Measurements from ENCODE around the gene CIAPIN1. TPM values are rescaled to one million over a fixed set of nuclear protein-coding genes. Genes with fewer than 3 reads are reported as not detected.
"Not testable (repeated sequence)": the region's sequence is repeated elsewhere in the genome, so short reads cannot be mapped to it uniquely, and the experiment has no call there.

CIAPIN1 gene
- total RNA-seq, 1 experiment from 2014 or later, result 68.5 TPM

DNA sequence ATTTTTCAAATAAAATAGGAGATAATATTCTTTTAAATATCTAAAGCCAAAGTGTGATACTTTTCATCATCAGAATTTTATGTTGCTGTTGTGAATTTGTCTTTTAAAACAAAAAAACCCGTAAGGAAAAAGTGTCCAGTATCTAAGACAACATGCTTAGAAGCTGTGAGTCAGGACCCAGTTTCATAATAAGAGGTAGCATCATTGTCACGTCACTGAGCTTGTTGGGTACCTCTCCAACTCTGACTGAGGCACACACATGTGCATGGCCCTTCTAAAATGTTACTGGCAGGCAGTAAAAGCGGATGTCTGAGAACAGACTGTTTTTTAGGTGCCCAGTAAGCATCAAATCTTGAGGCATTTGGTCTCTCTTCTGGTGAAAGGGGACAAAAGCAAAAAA lies 2.5 kb downstream of the CIAPIN1 start:
- RAD21 ChIA-PET (ENCODE audit: low non-redundant PET in 1 of 2, low total read pairs in 2 of 2, uncharacterized antibody in 2 of 2, unreplicated experiment in 2 of 2), result no interaction called here
- H4K20me1 ChIP-seq (ENCODE audit: insufficient read depth), result no peaks in the 10 kb centered on the region
- no TSS peak for BruUV-seq (replicated peaks)
- no peak overlapping the region for H3K4me3 ChIP-seq (replicated peaks in 1 of 2; ENCODE audit: low read depth in 1 of 2, low read length in 2 of 2)
- peaks cover 85% of the 10 kb centered on the region for H3K79me2 ChIP-seq (ENCODE audit: insufficient read depth, low read length)
- H3K9me2 ChIP-seq (ENCODE audit: insufficient read depth), result no peaks in the 10 kb centered on the region
- peaks cover 0 to 21% of the 10 kb centered on the region in 2 experiments for H3K36me3 ChIP-seq (ENCODE audit: control insufficient read depth in 1 of 2, insufficient read depth in 2 of 2, low read length in 2 of 2)
- H2AFZ ChIP-seq (ENCODE audit: low read depth, low read length, poor library complexity, severe bottlenecking), result no peak overlapping the region
- no peaks in the 10 kb centered on the region for H3K9me3 ChIP-seq (ENCODE audit: control insufficient read depth in 1 of 2, insufficient read depth in 1 of 2, low read depth in 1 of 2, low read length in 2 of 2)
- H3K27me3 ChIP-seq (ENCODE audit: insufficient read depth, low read length), result no peaks in the 10 kb centered on the region
- ATAC-seq, result no peak
- CTCF ChIA-PET, result no interaction called here
- POLR2A ChIA-PET, result interaction anchor here (1.0 kb wide), 1 partner anchor 27 kb away, joined by 3 read pairs; no protein-coding TSS in a partner anchor
- H3K27ac ChIP-seq (ENCODE audit: low read depth, low read length), result no peak overlapping the region
- TF ChIP-seq CEBPB (IDR thresholded peaks at IDR 0.05; ENCODE audit: low read depth) (no peak), EGR1 (IDR thresholded peaks at IDR 0.05; ENCODE audit: low read depth) (no peak), CBX3 (IDR thresholded peaks at IDR 0.05; ENCODE audit: low read depth) (no peak), JUND (IDR thresholded peaks at IDR 0.05) (no peak), ZFX (IDR thresholded peaks at IDR 0.05) (no peak), SP1 (IDR thresholded peaks at IDR 0.05; ENCODE audit: low read depth) (no peak), SRF (IDR thresholded peaks at IDR 0.05; ENCODE audit: low read depth) (no peak), ZNF274 (IDR thresholded peaks at IDR 0.05; ENCODE audit: low read depth, low read length) (no peak), YY1 (IDR thresholded peaks at IDR 0.05; ENCODE audit: extremely low read depth, insufficient replicate concordance, low read depth, low read length) (no peak)
- TF ChIP-seq, protein P1, sequence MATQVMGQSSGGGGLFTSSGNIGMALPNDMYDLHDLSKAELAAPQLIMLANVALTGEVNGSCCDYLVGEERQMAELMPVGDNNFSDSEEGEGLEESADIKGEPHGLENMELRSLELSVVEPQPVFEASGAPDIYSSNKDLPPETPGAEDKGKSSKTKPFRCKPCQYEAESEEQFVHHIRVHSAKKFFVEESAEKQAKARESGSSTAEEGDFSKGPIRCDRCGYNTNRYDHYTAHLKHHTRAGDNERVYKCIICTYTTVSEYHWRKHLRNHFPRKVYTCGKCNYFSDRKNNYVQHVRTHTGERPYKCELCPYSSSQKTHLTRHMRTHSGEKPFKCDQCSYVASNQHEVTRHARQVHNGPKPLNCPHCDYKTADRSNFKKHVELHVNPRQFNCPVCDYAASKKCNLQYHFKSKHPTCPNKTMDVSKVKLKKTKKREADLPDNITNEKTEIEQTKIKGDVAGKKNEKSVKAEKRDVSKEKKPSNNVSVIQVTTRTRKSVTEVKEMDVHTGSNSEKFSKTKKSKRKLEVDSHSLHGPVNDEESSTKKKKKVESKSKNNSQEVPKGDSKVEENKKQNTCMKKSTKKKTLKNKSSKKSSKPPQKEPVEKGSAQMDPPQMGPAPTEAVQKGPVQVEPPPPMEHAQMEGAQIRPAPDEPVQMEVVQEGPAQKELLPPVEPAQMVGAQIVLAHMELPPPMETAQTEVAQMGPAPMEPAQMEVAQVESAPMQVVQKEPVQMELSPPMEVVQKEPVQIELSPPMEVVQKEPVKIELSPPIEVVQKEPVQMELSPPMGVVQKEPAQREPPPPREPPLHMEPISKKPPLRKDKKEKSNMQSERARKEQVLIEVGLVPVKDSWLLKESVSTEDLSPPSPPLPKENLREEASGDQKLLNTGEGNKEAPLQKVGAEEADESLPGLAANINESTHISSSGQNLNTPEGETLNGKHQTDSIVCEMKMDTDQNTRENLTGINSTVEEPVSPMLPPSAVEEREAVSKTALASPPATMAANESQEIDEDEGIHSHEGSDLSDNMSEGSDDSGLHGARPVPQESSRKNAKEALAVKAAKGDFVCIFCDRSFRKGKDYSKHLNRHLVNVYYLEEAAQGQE (IDR thresholded peaks at IDR 0.05; ENCODE audit: low read depth), result no peak
- intact Hi-C loops (cut with micrococcal nuclease), result no loop called here
- no peak for DNase-seq (ENCODE audit: low read depth, low spot score)
- H3K4me2 ChIP-seq (ENCODE audit: low read length), result no peak overlapping the region
- H3K9ac ChIP-seq (ENCODE audit: low read length), result no peak overlapping the region
- peaks cover 10 to 19% of the 10 kb centered on the region in 2 experiments for H3K4me1 ChIP-seq (ENCODE audit: control insufficient read depth in 1 of 2, insufficient read depth in 2 of 2, low read length in 2 of 2)

DNA sequence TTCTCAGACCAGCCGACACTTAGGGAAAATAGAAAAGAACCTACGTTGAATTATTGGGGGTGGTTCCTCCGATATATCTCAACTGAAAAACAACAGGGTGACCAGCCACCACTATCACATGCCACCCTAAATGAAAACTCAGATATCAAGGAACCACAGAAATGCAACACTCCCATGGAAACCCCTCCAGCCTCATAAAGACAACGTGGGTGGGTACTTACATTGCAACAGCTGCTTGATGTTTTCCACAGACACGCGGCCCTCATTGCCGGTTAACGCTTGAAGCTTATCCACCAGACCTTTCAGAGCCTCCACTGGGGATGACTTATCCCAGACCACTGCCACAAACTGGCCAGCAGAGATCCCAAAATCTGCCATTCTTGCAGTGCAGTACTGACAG lies 6.6 kb downstream of the CIAPIN1 start:
- RAD21 ChIA-PET (ENCODE audit: low non-redundant PET in 1 of 2, low total read pairs in 2 of 2, uncharacterized antibody in 2 of 2, unreplicated experiment in 2 of 2); H3K9ac ChIP-seq (ENCODE audit: low read length); H3K9me3 ChIP-seq (ENCODE audit: control insufficient read depth in 1 of 2, insufficient read depth in 1 of 2, low read depth in 1 of 2, low read length in 2 of 2); POLR2A ChIA-PET; H3K4me2 ChIP-seq (ENCODE audit: low read length); intact Hi-C loops (cut with micrococcal nuclease); ATAC-seq; H3K27me3 ChIP-seq (ENCODE audit: insufficient read depth, low read length); H3K4me3 ChIP-seq (replicated peaks in 1 of 2; ENCODE audit: low read depth in 1 of 2, low read length in 2 of 2); DNase-seq (ENCODE audit: low read depth, low spot score); H3K4me1 ChIP-seq (ENCODE audit: control insufficient read depth in 1 of 2, insufficient read depth in 2 of 2, low read length in 2 of 2); CTCF ChIA-PET; BruUV-seq (replicated peaks); H3K9me2 ChIP-seq (ENCODE audit: insufficient read depth); H3K27ac ChIP-seq (ENCODE audit: low read depth, low read length); H4K20me1 ChIP-seq (ENCODE audit: insufficient read depth); H2AFZ ChIP-seq (ENCODE audit: low read depth, low read length, poor library complexity, severe bottlenecking): not testable (repeated sequence)
- H3K36me3 ChIP-seq (ENCODE audit: control insufficient read depth in 1 of 2, insufficient read depth in 2 of 2, low read length in 2 of 2), result peaks cover 25 to 47% of the 10 kb centered on the region in 2 experiments
- peaks cover 53% of the 10 kb centered on the region for H3K79me2 ChIP-seq (ENCODE audit: insufficient read depth, low read length)

- H3K9me2 ChIP-seq (ENCODE audit: insufficient read depth); H3K4me2 ChIP-seq (ENCODE audit: low read length); ATAC-seq; DNase-seq (ENCODE audit: low read depth, low spot score); intact Hi-C loops (cut with micrococcal nuclease); H4K20me1 ChIP-seq (ENCODE audit: insufficient read depth); H3K9ac ChIP-seq (ENCODE audit: low read length); H3K9me3 ChIP-seq (ENCODE audit: control insufficient read depth in 1 of 2, insufficient read depth in 1 of 2, low read depth in 1 of 2, low read length in 2 of 2); H2AFZ ChIP-seq (ENCODE audit: low read depth, low read length, poor library complexity, severe bottlenecking); H3K4me3 ChIP-seq (replicated peaks in 1 of 2; ENCODE audit: low read depth in 1 of 2, low read length in 2 of 2); BruUV-seq (replicated peaks); H3K27ac ChIP-seq (ENCODE audit: low read depth, low read length); POLR2A ChIA-PET; H3K27me3 ChIP-seq (ENCODE audit: insufficient read depth, low read length); RAD21 ChIA-PET (ENCODE audit: low non-redundant PET in 1 of 2, low total read pairs in 2 of 2, uncharacterized antibody in 2 of 2, unreplicated experiment in 2 of 2); CTCF ChIA-PET; H3K4me1 ChIP-seq (ENCODE audit: control insufficient read depth in 1 of 2, insufficient read depth in 2 of 2, low read length in 2 of 2): not testable (repeated sequence)
- peaks cover 47% of the 10 kb centered on the region for H3K79me2 ChIP-seq (ENCODE audit: insufficient read depth, low read length)
- H3K36me3 ChIP-seq (ENCODE audit: control insufficient read depth in 1 of 2, insufficient read depth in 2 of 2, low read length in 2 of 2), result peaks cover 28 to 50% of the 10 kb centered on the region in 2 experiments
Measured at GRCh38 chr16:57439947-57440346, 7.2 kb downstream of the CIAPIN1 start.
